GM21423 (cell line): ENCODE measurements around the gene MARCHF10.
"Not testable (repeated sequence)": the region's sequence is repeated elsewhere in the genome, so short reads cannot be mapped to it uniquely, and the experiment has no call there.

ENCODE experiments used
- ATAC-seq: cut with Tn5 transposase; IDR thresholded peaks from one replicate; pipeline ENCODE4 v1.9.1; 2021; ENCODE audit warnings: mild to moderate bottlenecking, moderate library complexity; ENCODE audit not compliant: unreplicated experiment

Gene MARCHF10

DNA sequence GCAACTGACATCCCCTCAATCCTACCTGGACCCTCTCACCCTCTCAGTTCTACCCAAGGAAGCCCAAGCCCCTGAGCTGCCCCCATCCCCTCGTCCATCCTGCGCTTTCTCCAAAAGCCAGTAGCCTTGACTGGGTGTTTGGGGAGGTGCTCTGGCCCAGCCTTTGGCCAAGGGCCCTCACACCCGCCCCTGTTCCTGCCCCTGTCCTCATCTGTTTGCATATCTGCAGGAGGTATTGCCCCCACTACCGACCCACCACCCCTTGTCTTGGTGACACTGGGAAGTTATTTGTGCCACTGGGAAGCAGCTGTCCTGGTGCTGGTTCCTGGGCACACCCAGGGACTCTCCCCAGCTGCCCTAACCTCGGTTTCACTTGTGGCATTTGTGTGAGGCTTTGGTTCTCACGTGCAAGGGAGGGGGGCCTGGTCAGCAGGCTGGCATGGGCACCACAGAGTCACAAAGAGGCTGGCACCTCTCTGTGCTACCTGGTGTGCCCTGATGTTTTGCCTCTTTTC lies 105.3 kb downstream of the MARCHF10 start:
- ATAC-seq: no peak

DNA sequence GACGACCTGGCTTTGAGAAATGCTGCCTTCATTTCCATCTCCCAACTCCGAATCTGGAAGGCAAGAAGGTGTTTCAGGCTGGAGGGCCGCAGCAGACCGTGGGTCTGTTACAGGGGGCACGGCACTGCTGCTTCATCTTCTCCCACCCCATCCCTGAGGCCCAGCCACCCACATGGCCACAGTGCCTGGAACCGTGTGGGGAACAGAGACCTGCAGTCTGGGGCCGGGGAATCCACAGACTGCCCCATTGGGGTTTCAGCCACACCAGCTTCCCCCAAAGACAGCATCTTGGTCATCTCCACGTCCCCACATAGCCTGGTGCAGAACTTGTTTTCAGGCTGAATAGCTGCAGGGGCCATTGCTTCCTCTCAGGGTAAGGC lies 106.4 kb downstream of the MARCHF10 start:
- no peak for ATAC-seq

DNA sequence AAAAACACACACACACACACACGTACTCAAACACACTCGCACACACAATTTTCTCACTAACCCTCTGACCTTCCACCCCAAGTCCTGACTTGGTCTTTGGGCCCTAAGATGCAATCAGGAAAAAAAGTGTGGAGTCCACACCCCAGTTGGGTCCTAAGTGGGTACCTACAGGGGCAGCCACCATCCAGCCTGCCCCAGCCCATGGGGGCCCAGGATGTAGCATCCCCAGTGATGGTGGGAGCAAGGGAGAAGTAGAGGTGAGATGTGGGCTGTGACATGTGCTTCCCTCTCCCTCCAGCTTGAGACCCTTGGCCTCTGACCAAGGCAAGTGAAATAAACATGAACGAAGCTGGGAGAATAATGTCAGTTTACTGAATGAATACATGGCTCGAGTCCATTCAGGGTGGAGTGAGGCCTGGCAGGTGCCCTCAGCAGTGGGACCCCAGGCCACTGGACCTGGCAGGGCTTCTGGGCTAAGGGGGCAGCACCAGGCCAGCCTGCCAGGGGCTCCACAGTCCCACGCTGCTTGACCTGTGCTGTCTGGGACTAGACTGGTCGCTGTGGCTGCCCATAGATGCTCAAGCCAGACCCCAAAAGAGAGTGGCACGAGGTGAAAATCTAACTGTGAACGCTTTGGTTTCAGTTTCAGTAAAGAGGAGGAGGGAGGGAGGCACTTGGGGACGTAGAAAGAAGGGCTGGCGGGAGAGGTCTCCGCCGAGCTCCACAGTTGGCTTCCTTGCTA lies 107.0 kb downstream of the MARCHF10 start:
- no peak for ATAC-seq

DNA sequence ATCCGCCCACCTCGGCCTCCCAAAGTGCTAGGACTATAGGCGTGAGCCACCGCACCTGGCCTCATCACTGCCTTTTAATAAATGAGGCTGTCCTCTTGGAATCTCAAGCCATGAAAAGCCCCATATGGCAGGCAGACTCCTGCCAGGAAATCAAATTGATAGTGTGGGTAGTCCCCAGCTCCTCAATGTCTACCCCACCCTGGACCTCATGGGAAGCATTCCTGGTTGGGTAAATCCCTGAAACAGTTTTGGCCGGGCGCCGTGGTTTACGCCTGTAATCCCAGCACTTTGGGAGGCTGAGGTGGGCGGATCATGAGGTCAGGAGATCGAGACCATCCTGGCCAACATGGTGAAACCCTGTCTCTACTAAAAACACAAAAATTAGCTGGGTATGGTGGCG lies 109.7 kb downstream of the MARCHF10 start:
- ATAC-seq: not testable (repeated sequence)

DNA sequence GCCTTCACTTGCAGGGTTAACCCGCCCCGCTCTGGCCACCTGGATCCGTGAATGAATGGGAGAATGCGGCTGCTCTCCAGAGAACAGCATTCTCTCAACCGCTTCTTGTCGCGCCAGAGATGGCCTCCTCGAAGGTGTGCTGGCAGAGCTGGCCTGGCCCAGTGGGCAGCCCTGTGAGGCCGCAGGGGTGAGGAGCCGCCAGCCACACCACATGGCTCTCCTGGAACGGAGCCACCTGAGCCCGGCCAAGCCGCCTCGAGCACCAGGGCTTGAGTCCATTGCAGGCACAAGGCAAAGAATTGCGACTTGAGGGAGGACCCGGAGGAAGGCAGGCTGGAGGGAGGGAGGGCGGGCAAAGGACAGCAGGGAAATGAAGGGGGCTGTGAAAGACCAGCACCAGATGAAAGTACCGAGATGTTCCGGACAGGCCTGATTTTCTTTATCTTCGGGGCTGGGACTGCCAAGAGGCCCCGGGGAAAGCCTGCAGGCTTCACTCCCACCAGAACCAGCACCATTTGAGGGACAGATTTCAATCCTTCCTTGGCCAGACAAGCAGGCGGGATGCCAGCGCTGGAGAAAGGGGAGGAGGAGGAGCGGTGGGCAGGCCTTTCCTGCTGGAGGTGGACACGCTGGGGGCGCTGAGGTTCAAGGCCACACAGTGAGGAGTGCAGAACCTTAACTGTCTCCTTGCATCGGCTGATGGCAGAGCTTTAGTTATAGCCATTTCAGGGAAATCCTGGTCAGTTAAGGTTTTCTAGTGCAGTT lies 111.2 kb downstream of the MARCHF10 start:
- no peak for ATAC-seq

DNA sequence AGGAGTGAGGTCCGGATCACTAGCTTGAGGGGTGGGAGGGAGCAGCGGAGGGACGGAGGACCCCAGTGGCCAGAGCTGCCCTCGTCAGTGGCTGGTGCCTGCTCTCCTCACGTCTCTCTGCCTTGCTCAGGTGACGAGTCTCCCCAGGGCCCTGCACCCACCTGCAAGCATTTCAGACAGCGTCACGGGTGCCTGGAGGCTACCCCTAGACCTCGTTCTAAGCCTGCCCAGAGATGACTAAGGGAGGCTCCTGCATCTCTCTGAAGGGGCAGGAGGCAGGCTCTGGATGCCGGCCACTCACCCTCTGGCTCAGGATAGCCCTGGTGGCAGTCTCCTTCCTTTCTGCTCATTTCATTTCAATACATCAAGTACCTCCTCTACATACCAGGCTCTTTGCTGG lies 111.9 kb downstream of the MARCHF10 start:
- ATAC-seq: no peak

DNA sequence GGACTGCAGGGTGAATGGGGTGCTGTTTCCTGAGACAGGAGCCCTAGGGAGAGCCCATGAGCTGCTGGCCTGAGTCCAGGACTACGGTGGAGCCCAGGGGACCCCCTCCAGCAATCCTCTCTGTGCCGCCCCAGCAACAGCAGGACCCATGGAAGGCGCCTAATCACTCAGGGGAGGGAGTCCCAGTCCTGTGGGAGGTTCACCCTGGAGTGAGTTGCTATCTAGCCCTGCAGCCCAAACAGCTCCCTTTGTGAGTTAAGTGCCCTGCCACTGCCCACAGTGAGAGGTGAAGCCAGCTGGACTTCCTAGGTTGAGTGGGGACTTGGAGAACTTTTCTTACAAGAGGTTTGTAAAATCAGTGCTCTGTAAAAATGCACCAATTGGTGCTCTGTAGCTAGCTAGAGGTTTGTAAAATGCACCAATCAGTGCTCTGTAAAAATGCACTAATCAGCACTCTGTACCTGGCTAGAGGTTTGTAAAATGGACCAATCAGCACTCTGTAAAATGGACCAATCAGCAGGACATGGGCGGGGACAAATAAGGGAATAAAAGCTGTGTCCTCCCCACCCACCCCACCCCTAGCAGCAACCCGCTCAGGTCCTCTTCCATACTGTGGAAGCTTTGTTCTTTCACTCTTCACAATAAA lies 112.9 kb downstream of the MARCHF10 start:
- ATAC-seq: not testable (repeated sequence)

DNA sequence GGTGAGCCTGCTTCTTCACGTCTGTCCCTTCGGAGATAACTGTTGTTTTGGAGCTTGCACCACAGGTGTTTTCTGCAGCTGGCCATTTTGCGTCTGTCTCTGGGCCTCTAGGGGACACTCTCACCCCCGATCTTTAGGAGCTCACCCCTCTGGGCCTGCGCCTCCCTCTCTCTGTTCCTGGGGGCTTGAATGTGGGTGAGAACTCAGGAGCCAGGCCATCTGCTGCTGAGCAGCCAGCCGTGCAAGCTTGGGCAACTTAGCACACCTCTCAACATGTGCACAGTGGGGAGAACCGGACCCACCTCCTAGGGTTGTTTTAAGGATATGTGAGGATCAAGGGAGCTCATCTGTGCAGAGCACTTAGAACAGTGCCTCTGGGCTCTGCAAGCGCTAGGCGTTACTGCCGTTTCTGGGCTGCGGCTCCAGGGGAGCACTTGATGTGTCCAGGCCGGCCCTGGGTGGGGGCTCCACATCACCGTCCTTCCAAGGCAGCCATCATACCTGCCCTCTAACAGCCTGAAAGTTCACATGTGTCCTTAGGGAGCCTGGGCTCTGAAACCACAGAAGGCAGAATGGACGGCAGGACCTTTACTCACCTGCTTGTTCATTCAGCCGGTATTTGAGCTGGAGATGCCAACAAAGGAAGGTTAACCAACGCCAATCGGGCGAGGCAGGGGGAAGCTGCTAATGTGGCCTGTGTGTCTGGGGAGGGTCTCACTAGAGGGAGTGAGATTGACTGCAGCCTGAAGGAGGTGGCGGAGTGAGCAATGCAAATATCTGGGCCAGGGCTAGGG lies 114.3 kb downstream of the MARCHF10 start:
- ATAC-seq: no peak

DNA sequence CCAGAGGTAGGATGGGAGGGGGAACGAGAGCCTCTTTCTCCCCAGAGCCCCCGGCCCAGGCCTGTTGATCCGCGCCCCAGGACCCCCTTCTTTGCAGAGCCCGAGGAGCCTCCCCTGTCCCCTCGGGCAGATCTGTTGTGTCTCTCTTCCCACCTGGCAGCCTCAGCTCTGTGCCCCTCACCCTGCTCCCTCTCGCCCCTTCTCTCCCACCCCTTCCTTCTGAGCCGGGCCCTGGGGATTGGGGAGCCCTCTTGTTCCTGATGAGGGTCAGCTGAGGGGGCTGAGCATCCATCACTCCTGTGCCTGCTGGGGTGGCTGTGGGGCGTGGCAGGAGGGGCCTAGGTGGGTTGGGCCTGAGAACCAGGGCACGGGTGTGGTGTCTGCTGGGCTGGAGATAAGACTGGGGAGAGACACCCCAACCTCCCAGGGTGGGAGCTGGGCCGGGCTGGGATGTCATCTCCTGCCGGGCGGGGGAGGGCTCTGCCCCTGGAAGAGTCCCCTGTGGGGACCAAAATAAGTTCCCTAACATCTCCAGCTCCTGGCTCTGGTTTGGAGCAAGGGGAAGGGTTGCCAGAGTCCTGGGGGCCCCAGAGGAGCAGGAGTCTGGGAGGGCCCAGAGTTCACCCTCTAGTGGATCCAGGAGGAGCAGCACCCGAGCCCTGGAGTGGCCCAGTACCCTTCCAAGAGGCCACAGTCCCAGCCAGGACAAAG lies 115.2 kb downstream of the MARCHF10 start:
- ATAC-seq: no peak

DNA sequence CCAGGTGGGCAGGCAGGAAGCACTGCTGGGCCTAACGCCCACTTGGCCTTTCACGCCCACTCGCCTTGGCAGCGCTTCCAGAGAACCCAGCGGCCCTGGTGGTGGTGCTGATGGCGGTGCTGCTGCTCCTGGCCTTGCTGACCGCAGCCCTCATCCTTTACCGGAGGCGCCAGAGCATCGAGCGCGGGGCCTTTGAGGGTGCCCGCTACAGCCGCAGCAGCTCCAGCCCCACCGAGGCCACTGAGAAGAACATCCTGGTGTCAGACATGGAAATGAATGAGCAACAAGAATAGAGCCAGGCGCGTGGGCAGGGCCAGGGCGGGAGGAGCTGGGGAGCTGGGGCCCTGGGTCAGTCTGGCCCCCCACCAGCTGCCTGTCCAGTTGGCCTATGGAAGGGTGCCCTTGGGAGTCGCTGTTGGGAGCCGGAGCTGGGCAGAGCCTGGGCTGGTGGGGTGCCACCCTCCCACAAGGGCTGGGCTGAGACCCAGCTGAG lies 115.9 kb downstream of the MARCHF10 start:
- ATAC-seq: no peak

DNA sequence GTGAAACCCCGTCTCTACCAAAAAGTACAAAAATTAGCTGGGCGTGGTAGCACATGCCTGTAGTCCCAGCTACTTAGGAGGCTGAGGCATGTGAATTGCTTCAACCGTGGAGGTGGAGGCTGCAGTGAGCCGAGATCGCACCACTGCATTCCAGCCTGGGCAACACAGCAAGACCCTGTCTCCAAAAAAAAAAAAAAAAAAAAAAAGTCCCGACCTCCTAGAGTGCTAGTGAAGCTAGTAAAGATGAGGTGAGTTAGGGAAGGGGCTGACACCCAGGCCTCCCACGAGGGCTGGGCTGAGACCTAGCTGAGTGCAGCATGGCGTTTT lies 116.6 kb downstream of the MARCHF10 start:
- ATAC-seq: not testable (repeated sequence)

DNA sequence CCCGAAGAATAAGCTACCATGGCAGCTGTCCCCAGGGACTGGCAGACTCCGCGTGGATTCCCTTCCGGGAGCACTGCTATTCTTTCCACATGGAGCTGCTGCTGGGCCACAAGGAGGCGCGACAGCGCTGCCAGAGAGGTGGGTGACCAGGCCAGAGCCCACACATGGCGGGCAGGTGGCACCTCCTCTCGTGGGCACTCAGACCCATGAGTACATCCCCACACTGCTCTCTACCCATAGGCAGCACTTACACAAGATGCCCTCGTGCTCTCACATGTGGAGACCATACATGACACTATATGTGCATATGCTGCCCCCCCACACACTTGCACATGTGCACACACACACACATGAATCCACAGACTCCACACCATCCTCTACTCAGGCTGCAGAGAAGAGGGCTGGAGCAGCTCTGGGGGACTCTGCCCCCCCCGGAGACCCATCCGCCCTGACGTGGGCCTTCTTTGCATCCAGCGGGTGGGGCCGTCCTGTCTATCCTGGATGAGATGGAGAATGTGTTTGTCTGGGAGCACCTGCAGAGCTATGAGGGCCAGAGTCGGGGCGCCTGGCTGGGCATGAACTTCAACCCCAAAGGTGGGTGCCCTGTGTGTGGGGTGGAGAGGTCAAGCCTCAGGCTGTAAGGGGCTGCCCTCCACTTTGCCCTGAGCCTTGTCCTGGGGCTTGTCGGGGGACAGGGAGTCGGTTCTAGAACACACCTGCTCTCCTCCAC lies 117.8 kb downstream of the MARCHF10 start:
- no peak for ATAC-seq

DNA sequence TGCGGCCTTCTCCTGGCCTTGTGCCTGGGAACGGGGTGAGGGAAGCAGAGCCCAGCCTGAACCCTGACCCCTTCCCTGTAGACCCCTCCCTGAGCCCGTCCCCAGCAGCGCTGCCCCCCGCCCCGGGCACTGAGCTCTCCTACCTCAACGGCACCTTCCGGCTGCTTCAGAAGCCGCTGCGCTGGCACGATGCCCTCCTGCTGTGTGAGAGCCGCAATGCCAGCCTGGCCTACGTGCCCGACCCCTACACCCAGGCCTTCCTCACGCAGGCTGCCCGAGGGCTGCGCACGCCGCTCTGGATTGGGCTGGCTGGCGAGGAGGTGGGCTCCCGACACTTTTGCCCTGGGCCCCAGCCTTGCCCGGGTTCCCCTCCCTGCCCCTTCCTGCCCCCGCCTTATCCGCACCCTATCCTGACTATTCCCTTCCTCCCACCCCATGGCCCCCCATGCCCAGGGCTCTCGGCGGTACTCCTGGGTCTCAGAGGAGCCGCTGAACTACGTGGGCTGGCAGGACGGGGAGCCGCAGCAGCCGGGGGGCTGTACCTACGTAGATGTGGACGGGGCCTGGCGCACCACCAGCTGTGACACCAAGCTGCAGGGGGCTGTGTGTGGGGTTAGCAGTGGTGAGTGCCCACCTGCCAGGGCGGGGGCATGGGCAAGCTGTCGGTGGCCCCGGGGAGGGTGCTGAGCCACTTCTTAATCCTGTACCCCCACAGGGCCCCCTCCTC lies 118.5 kb downstream of the MARCHF10 start:
- no peak for ATAC-seq

DNA sequence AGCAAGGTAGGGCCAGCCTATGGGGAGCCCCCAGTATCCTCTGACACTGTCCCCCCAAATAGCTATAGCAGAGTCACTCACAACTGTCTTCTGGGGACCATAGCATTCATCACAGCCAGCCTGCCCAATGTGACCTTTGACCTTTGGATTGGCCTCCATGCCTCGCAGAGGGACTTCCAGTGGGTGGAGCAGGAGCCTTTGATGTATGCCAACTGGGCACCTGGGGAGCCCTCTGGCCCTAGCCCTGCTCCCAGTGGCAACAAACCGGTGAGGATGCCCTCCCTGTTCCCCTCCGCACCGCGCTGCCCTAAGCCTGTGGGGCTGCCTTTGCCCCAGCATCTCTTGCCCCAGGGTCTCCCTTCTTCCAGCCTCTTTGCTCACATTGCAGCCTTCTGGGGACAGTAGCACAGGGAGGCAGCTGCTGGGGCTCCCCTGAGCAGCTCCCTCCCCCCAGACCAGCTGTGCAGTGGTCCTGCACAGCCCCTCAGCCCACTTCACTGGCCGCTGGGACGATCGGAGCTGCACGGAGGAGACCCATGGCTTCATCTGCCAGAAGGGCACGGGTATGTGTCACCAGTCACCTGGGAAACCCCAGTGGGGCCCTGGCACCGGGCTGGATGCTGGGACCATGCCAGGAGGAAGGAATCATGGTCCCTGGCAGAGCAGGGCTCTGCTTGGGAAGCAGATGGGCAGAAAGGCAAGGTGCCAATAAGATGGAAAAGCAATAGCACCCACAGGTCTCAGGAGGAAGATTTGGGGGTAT lies 119.5 kb downstream of the MARCHF10 start:
- no peak for ATAC-seq

DNA sequence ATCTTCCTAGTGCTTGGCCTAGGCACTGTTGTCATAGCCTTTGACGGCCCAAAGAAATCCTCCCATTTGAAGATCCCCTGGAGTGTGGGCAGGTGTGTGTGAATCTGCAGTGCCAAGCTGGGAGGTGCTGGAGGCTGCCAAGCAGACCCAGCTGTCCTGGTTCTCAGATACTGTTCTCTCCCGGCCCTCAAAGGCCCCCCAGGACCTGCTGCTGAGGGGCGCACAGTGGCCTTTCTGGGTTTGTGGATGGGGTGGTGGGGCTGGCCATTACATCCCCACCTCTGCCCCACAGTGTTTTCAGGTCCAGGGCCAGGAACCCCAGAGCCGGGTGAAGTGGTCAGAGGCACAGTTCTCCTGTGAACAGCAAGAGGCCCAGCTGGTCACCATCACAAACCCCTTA lies 120.1 kb downstream of the MARCHF10 start:
- ATAC-seq: no peak

DNA sequence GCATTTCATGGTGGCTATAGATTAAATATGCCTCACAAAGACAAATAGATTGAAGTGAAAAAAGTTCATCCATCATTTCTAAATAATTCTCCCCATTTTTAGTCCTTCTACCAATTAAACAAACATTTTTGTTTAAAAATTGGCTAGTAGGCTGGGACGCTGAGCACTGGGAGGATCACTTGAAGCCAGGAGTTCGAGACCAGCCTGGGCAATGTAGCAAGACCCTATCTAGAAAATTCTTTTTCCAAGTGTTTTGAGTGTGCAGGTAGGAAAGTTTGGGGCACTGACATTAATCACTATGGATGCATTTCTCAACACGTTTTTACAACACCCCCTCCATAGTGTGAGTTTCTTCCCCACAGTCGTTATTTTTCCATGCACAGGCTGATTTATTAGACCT lies 123.9 kb downstream of the MARCHF10 start:
- no peak for ATAC-seq

DNA sequence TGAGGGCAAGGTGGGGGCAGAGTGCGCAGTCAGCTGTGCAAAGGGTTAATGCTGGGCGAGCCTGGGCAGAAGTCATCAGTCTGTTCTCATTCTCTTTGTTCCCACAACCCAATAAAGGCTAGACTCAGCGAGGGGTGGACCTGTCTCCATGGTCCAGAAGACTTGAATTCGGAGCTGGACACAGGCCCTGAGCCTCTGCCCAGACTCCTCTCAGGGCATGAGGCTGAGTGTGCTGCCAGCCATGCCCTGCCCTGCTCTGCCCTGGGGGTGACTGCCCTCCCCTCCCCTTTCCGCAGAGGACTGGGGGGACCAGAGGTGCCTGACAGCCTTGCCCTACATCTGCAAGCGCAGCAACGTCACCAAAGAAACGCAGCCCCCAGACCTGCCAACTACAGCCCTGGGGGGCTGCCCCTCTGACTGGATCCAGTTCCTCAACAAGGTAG lies 126.2 kb downstream of the MARCHF10 start:
- ATAC-seq: no peak
